A549 (cell line): ENCODE results near the gene TMEM271. TPM values are rescaled to one million over a fixed set of nuclear protein-coding genes. Genes with fewer than 3 reads are reported as not detected.

Source experiments
- ATAC-seq, 2 experiments: fragments of 200-7000 bp in 1 of 2; fragments of >200 bp in 1 of 2; cut with Nextera tagmentation in 1 of 2; cut with Tn5 transposase in 1 of 2; 3 replicates each; pipeline versions ENCODE4 v1.8.0 to v1.9.1; 2018 to 2020; ENCODE audit warnings: mild to moderate bottlenecking in 1 of 2, moderate library complexity in 1 of 2
- CTCF ChIA-PET: fragments of 300-600 bp; sonication (Branson Sonifier 250); formaldehyde crosslinking; extraction: SDS; loops from one replicate; lab custom pipeline; 2021; ENCODE audit warnings: antibody characterized with exemption, inconsistent platforms; lab: Yijun Ruan, JAX
- POLR2A ChIA-PET: fragments of 350-600 bp; formaldehyde crosslinking; extraction: SDS; loops from one replicate; lab custom pipeline; 2021; ENCODE audit warnings: antibody characterized with exemption, inconsistent platforms; lab: Yijun Ruan, JAX
- DNase-seq, 2 experiments: peaks; one replicate each; pipeline versions ENCODE4 v3.0.0 to v3.0.0-alpha.2; 2011 to 2016; ENCODE audit warnings: low read depth in 1 of 2, low spot score in 1 of 2
- FAIRE-seq: peaks from 2 replicates; lab custom pipeline; 2011; peaks lifted over from hg19 to GRCh38; lab: Jason Lieb, UNC
- H3K27ac ChIP-seq, 2 experiments: fragments of >200 bp; sonication (Bioruptor Twin); formaldehyde crosslinking; 3 replicates each; pipeline ENCODE4 v1.5.1; 2016 to 2017
- H3K4me1 ChIP-seq: fragments of >200 bp; sonication (Bioruptor Twin); formaldehyde crosslinking; 3 replicates; pipeline ENCODE4 v1.6.1; 2016
- H3K4me2 ChIP-seq: fragments of >200 bp; sonication (Bioruptor Twin); formaldehyde crosslinking; 3 replicates; pipeline ENCODE4 v1.6.1; 2016
- H3K4me3 ChIP-seq: fragments of >200 bp; sonication (Bioruptor Twin); formaldehyde crosslinking; 3 replicates; pipeline ENCODE4 v1.5.1; 2016
- H3K9me3 ChIP-seq: fragments of >200 bp; sonication (Bioruptor Twin); formaldehyde crosslinking; 3 replicates; pipeline ENCODE4 v1.6.1; 2016
- CBX2 ChIP-seq: fragments of 200-600 bp; sonication (generic); IDR thresholded peaks from 2 replicates; pipeline ENCODE4 v1.6.1; 2016; ENCODE audit warnings: low read depth, mild to moderate bottlenecking, borderline replicate concordance
- FOSL2 ChIP-seq, 2 experiments: fragments of 450-650 bp in 1 of 2; fragments of >200 bp in 1 of 2; sonication (Bioruptor Twin) in 1 of 2; formaldehyde crosslinking; IDR thresholded peaks; 2 replicates each; pipeline versions ENCODE4 v1.5.0 to v1.6.1; 2016 to 2020; ENCODE audit warnings: mild to moderate bottlenecking in 1 of 2, moderate library complexity in 1 of 2
- GATA3 ChIP-seq: IDR thresholded peaks from 2 replicates; pipeline ENCODE4 v1.6.1; 2012; ENCODE audit warnings: borderline replicate concordance
- HDAC2 ChIP-seq: fragments of 200-600 bp; sonication (generic); IDR thresholded peaks from 2 replicates; pipeline ENCODE4 v1.6.1; 2016
- JUN ChIP-seq, 2 experiments: fragments of >200 bp; sonication (Bioruptor Twin); formaldehyde crosslinking; IDR thresholded peaks; 2 replicates in 1 of 2; 3 replicates in 1 of 2; pipeline ENCODE4 v1.6.1; 2016 to 2017
- KDM1A ChIP-seq: fragments of 200-600 bp; sonication (generic); IDR thresholded peaks from 2 replicates; pipeline ENCODE4 v1.6.1; 2016; ENCODE audit warnings: low read depth, mild to moderate bottlenecking
- MYC ChIP-seq: IDR thresholded peaks from 2 replicates; pipeline ENCODE4 v1.6.1; 2012; ENCODE audit warnings: mild to moderate bottlenecking, inconsistent platforms, low read length, improper control_type of control experiment, borderline replicate concordance
- NPAS2 ChIP-seq: fragments of 250-450 bp; sonication (Bioruptor Pico); IDR thresholded peaks from 2 replicates; pipeline ENCODE4 v1.8.0; 2022; ENCODE audit warnings: mild to moderate bottlenecking, moderate library complexity, borderline replicate concordance
- NR3C1 ChIP-seq: fragments of >200 bp; sonication (Bioruptor Twin); formaldehyde crosslinking; IDR thresholded peaks from 3 replicates; pipeline ENCODE4 v1.6.1; 2017
- POLR2A ChIP-seq: IDR thresholded peaks from 2 replicates; pipeline ENCODE4 v1.6.1; 2012; ENCODE audit warnings: mild to moderate bottlenecking, low read length
- POLR2AphosphoS2 ChIP-seq: conservative IDR thresholded peaks from 2 replicates; pipeline ENCODE4 v1.6.1; 2012; ENCODE audit warnings: low read length, improper control_type of control experiment, inconsistent platforms
- RAD21 ChIP-seq, 2 experiments: fragments of >200 bp in 1 of 2; sonication (Bioruptor Twin) in 1 of 2; formaldehyde crosslinking in 1 of 2; IDR thresholded peaks in 1 of 2; conservative IDR thresholded peaks in 1 of 2; 2 replicates in 1 of 2; 3 replicates in 1 of 2; pipeline ENCODE4 v1.6.1; 2012 to 2018; ENCODE audit warnings: inconsistent platforms in 1 of 2
- RCOR1 ChIP-seq: fragments of 150-350 bp; IDR thresholded peaks from 2 replicates; pipeline ENCODE4 v1.6.1; 2014; ENCODE audit warnings: antibody characterized with exemption, low read length, low read depth
- RFX5 ChIP-seq: fragments of 450-650 bp; IDR thresholded peaks from 2 replicates; pipeline ENCODE4 v1.7.1; 2014; ENCODE audit warnings: antibody characterized with exemption, mild to moderate bottlenecking, moderate library complexity
- SREBF2 ChIP-seq: fragments of 450-650 bp; IDR thresholded peaks from 2 replicates; pipeline ENCODE4 v1.6.1; 2014; ENCODE audit warnings: mild to moderate bottlenecking, moderate library complexity
- TFCP2L1 ChIP-seq: fragments of 250-450 bp; sonication (Bioruptor Pico); IDR thresholded peaks from 2 replicates; pipeline ENCODE4 v1.5.0; 2021; ENCODE audit warnings: mild to moderate bottlenecking
- USF2 ChIP-seq: fragments of 450-650 bp; IDR thresholded peaks from 2 replicates; pipeline ENCODE4 v1.6.1; 2014; ENCODE audit warnings: antibody characterized with exemption
- ZNF302 ChIP-seq: fragments of 250-450 bp; sonication (Bioruptor Pico); IDR thresholded peaks from 2 replicates; pipeline ENCODE4 v1.9.0; 2021; ENCODE audit warnings: inconsistent platforms, mild to moderate bottlenecking, moderate library complexity
- ZSCAN20 ChIP-seq: fragments of 250-450 bp; sonication (Bioruptor Pico); IDR thresholded peaks from 2 replicates; pipeline ENCODE4 v1.8.0; 2022; ENCODE audit warnings: mild to moderate bottlenecking, moderate library complexity
- WGBS: methylation state at CpG from one replicate; pipeline ENCODE4 v1.1.6; 2017; ENCODE audit errors: missing lambda C conversion rate; 5-methylcytosine and 5-hydroxymethylcytosine counted together
- polyA plus RNA-seq, 4 experiments: library from polyadenylated mRNA; depleted of rRNA in 3 of 4; stranded (reverse); fragments of >200 nt; fragmentation: RNase III in 1 of 4; extraction: RNeasy Plus Mini Kit Qiagen cat#74134 plus additional on column Dnase treatment in 1 of 4; gene quantifications; 2 replicates in 3 of 4; 3 replicates in 1 of 4; pipeline ENCODE4 v1.2.3, GENCODE V29; 2011 to 2017
- TF ChIP-seq, protein P1 (sequence below): IDR thresholded peaks from 2 replicates; pipeline ENCODE4 v1.6.1; 2012
- TF ChIP-seq, protein P2 (sequence below): fragments of >200 bp; sonication (Bioruptor Twin); formaldehyde crosslinking; IDR thresholded peaks from 3 replicates; pipeline ENCODE4 v1.6.1; 2016
- TF ChIP-seq, protein P3 (sequence below): IDR thresholded peaks from 2 replicates; pipeline ENCODE4 v1.6.1; 2012; ENCODE audit warnings: low read depth, borderline replicate concordance
- TF ChIP-seq, protein P4 (sequence below): IDR thresholded peaks from 2 replicates; pipeline ENCODE4 v1.6.1; 2012
- TF ChIP-seq, protein P5 (sequence below): fragments of 200-600 bp; sonication (generic); IDR thresholded peaks from 2 replicates; pipeline ENCODE4 v1.6.1; 2016; ENCODE audit warnings: antibody characterized with exemption, mild to moderate bottlenecking, moderate library complexity

The TMEM271 gene
- polyA plus RNA-seq, 2 of the 4 experiments (the other 2 are of a cell fraction) = not detected

DNA sequence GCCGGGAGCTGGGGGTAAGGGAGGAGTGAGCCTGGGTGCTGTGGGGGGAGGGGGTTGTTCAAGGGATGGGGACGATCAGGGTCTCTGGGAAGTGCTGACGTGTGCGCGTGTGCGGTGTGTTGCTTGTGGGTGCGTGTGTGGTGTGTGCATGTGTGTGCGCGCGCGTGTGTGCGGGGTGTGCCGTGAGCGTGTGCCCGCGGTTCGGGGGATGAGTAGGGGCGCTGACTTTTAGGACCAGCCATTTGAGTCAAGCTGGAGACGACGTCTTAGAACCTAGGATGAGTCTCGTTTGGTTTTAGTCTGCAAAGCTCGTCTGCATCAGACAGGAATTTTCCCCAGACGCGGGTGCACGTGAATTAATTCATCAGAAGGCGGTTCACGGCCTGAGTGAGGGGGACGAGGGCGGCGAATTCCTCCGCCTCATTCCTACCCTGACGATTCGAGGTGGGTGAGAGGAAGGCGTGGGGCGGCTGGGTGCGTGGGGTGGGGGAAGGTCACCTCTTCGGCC lies 950 bp upstream of the TMEM271 start:
- no peak for ATAC-seq
- no peaks in the 10 kb centered on the region for H3K4me1 ChIP-seq
- POLR2A ChIA-PET = no interaction called here
- WGBS = 44% methylated on average over 23 of the region's 37 CpGs
- no peaks in the 10 kb centered on the region for H3K9me3 ChIP-seq
- CTCF ChIA-PET = no interaction called here
- no peak overlapping the region for H3K27ac ChIP-seq
- no peak overlapping the region for H3K4me2 ChIP-seq
- DNase-seq = no peak
- no peak overlapping the region for H3K4me3 ChIP-seq
- FAIRE-seq = no peak
- no peak for TF ChIP-seq SREBF2
- no peak for TF ChIP-seq CBX2
- TF ChIP-seq KDM1A = no peak
- no peak for TF ChIP-seq GATA3
- TF ChIP-seq RCOR1 = no peak
- no peak for TF ChIP-seq FOSL2 (IDR thresholded peaks at IDR 0.05)
- no peak for TF ChIP-seq FOSL2 (CRISPR knock-in tag; IDR thresholded peaks at IDR 0.05)
- TF ChIP-seq, all 56 proteins: peak for 0

DNA sequence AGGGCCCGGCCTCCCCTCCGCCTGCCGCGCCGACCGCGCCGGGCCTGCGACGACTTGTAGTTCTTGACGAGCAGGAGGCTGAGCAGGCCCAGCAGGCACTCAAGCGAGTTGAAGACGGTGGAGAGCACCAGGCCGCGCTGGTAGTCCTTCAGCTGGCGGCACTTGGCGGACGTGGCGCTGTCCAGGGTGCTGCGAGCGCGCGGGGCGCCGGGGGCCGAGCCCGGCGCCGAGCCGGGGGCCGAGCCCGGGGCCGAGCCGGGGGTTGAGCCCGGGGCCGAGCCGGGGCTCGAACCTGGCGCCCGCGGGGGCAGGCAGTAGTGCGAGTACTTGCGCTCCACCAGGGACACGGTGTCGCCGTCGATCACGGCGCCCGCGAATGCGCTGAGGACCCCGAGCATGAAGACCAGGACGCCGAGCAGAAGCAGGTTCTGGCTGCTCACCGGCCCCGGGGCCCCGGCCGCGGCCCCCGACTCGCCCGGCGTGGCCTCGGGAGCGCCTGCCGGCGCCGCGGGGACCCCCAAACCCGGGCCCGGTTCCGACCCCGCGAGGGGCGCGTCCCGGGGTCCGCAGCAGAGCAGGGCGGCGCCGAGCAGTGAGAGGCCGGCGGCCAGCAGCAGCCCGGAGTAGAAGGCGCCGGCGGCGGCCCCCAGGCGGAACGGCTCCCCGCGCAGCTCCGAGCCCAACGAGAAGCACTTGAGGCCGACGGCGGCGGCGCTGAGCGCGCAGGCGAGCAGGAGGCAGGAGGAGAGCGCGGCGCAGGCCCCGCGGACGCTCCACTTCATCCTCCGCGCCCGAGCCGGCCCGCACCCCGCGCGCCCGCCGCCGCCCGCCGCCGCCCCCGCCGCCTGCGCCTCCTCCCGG lies 584 bp downstream of the TMEM271 start:
- no peak for FAIRE-seq
- DNase-seq = no peak
- TF ChIP-seq, protein P1, sequence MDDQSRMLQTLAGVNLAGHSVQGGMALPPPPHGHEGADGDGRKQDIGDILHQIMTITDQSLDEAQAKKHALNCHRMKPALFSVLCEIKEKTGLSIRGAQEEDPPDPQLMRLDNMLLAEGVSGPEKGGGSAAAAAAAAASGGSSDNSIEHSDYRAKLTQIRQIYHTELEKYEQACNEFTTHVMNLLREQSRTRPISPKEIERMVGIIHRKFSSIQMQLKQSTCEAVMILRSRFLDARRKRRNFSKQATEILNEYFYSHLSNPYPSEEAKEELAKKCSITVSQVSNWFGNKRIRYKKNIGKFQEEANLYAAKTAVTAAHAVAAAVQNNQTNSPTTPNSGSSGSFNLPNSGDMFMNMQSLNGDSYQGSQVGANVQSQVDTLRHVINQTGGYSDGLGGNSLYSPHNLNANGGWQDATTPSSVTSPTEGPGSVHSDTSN = no peak
- TF ChIP-seq NPAS2 (CRISPR knock-in tag) (no peak), ZSCAN20 (CRISPR knock-in tag) (no peak), RCOR1 (no peak), HDAC2 (no peak)
- TF ChIP-seq, protein P2, sequence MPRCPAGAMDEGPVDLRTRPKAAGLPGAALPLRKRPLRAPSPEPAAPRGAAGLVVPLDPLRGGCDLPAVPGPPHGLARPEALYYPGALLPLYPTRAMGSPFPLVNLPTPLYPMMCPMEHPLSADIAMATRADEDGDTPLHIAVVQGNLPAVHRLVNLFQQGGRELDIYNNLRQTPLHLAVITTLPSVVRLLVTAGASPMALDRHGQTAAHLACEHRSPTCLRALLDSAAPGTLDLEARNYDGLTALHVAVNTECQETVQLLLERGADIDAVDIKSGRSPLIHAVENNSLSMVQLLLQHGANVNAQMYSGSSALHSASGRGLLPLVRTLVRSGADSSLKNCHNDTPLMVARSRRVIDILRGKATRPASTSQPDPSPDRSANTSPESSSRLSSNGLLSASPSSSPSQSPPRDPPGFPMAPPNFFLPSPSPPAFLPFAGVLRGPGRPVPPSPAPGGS = no peak
- no peaks in the 10 kb centered on the region for H3K4me1 ChIP-seq
- no peak overlapping the region for H3K4me2 ChIP-seq
- CTCF ChIA-PET = no interaction called here
- WGBS = 89% methylated on average over 33 of the region's 127 CpGs
- no peak; a peak in 1 of 6 replicates for ATAC-seq
- no peaks in the 10 kb centered on the region for H3K9me3 ChIP-seq
- POLR2A ChIA-PET = no interaction called here
- no peak overlapping the region for H3K27ac ChIP-seq
- H3K4me3 ChIP-seq = no peak overlapping the region

GRCh38 chr4:574346-575161 lies 1.5 kb downstream of the TMEM271 start:
- Histone ChIP-seq H3K4me3 (no peak overlapping the region), H3K9me3 (no peaks in the 10 kb centered on the region), H3K27ac (no peak overlapping the region), H3K4me1 (no peaks in the 10 kb centered on the region), H3K4me2 (no peak overlapping the region)
- ATAC-seq (no peak), FAIRE-seq (no peak), DNase-seq (no peak)
- CTCF ChIA-PET = no interaction called here
- POLR2A ChIA-PET = no interaction called here
- WGBS = 82% methylated on average over 28 of the region's 68 CpGs
- TF ChIP-seq POLR2AphosphoS2 (no peak), RCOR1 (no peak), USF2 (no peak), CBX2 (no peak), RFX5 (no peak), JUN (IDR thresholded peaks at IDR 0.05) (no peak), MYC (no peak), ZNF302 (CRISPR knock-in tag) (no peak), TFCP2L1 (CRISPR knock-in tag) (no peak), RAD21 (conservative IDR thresholded peaks at IDR 0.05 in 1 of 2, IDR thresholded peaks at IDR 0.05 in 1 of 2) (no peak), NR3C1 (no peak), POLR2A (no peak)
- TF ChIP-seq, protein P3, sequence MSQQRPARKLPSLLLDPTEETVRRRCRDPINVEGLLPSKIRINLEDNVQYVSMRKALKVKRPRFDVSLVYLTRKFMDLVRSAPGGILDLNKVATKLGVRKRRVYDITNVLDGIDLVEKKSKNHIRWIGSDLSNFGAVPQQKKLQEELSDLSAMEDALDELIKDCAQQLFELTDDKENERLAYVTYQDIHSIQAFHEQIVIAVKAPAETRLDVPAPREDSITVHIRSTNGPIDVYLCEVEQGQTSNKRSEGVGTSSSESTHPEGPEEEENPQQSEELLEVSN = no peak
- TF ChIP-seq, protein P4, sequence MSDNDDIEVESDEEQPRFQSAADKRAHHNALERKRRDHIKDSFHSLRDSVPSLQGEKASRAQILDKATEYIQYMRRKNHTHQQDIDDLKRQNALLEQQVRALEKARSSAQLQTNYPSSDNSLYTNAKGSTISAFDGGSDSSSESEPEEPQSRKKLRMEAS = no peak
- TF ChIP-seq, protein P5, sequence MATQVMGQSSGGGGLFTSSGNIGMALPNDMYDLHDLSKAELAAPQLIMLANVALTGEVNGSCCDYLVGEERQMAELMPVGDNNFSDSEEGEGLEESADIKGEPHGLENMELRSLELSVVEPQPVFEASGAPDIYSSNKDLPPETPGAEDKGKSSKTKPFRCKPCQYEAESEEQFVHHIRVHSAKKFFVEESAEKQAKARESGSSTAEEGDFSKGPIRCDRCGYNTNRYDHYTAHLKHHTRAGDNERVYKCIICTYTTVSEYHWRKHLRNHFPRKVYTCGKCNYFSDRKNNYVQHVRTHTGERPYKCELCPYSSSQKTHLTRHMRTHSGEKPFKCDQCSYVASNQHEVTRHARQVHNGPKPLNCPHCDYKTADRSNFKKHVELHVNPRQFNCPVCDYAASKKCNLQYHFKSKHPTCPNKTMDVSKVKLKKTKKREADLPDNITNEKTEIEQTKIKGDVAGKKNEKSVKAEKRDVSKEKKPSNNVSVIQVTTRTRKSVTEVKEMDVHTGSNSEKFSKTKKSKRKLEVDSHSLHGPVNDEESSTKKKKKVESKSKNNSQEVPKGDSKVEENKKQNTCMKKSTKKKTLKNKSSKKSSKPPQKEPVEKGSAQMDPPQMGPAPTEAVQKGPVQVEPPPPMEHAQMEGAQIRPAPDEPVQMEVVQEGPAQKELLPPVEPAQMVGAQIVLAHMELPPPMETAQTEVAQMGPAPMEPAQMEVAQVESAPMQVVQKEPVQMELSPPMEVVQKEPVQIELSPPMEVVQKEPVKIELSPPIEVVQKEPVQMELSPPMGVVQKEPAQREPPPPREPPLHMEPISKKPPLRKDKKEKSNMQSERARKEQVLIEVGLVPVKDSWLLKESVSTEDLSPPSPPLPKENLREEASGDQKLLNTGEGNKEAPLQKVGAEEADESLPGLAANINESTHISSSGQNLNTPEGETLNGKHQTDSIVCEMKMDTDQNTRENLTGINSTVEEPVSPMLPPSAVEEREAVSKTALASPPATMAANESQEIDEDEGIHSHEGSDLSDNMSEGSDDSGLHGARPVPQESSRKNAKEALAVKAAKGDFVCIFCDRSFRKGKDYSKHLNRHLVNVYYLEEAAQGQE = no peak
